ELR (cell line): ENCODE measurements around the gene FBXL20.
A peak's percentile ranks its signal among the peaks of the same experiment; 100 is the strongest.
"Not testable (repeated sequence)": the region's sequence is repeated elsewhere in the genome, so short reads cannot be mapped to it uniquely, and the experiment has no call there.

Experiments used
- DNase-seq: peaks from one replicate; pipeline ENCODE4 v3.0.0-alpha.2; 2015; ENCODE audit warnings: low read depth

The FBXL20 gene

DNA sequence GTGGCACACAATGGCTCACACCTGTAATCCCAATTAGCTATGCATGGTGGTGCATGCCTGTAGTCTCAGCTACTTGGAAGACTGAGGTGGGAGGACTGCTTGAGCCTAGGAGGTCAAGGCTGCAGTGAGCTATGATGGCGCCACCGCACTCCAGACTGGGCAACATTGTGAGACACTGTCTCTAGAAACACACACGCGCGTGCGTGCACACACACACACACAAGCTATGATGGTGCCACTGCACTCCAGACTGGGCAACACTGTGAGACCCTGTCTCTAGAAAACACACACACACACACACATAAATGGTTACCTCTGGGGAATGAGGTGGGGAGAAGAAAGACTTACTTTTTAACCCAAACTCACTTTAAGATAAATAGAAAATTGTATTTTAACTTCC, 16.4 kb downstream of the FBXL20 start:
- no peak for DNase-seq

DNA sequence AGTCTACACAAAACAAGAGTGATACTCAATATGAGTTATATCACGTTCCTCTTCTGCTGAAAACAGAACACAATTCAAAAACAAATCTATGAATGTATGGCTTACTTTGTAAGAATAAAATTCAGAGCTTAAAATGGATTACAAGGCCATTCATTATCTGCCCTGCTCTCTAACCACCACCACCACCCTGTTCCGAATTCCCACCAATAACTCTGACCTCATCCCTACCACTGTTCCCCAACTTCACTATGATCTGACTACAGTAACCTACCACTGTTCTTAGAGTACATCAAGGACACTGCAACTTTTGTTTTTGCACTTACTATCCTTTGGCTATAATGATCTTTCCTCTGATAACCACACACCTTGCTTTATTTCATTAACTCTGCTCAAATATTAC, 21.3 kb downstream of the FBXL20 start:
- no peak for DNase-seq

DNA sequence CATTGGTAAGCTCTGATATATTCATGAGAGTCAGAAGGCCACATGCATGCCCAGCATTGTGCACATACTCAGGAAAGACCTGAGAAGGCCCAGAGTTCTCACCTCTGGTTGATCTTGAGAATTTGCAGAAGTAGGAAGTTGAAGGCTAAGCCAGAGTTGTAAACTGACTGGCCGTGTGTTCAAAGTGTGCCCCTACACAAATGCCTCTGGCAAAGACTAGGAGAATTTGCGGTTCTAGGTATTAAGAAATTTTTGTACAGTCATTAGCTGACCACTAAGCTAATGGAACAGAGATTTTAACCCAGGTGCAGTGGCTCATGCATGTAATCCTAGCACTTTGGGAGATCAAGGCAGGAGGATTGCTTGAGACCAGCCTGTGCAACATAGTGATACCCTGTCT, 25.0 kb downstream of the FBXL20 start:
- DNase-seq: no peak

DNA sequence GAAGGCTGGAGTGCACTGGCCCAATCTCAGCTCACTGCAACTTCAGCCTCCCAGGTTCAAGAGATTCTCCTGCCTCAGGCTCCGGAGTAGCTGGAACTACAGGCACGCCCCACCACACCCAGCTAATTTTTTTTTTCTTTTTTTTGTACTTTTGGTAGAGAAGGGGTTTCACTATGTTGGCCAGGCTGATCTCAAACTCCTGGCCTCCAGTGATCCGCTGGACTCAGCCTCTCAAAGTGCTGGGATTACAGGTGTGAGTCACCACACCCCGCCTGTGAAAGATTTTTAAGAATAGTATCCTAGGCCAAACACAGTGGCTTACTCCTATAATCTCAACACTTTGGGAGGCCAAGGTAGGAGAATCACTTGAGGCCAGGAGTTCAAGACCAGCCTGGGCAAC, 33.6 kb downstream of the FBXL20 start:
- not testable (repeated sequence) for DNase-seq

DNA sequence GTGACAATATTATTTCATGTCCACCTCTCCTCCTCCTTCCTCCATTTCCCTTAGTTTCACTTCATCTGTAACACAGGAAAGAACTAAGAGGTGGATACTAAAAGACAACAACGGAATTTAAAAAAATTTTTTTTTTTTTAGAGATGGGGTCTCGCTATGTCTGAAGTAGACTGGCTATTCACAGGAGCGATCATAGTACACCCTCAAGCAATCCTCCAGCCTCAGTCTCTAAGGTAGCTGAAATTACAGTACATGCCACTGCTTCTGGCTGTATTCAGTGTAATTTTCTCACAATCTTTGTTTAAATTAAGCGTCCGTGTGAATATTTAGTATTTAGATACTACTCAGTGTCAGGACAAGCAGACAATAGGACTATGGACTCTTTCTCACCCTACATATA, 35.6 kb downstream of the FBXL20 start:
- DNase-seq: no peak

DNA sequence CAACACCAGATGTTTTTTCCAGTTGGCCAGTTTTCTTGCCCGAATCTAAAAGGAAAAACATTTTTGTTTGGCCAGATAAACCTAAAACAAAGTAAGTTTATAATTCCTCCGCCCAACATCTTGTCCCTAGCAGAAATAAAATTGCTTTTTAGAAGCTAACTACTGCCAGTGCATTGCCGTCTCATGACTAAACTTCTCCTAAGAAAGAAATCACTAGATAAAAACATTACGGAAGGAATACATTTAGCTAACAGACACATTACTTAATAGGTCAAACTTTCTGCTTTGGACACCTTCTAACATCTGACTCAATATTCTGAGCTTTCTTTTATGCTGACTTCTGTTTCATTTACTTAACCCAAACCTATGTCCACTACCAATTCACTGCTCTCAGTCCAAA, 36.2 kb downstream of the FBXL20 start:
- peak; percentile 24 for DNase-seq

DNA sequence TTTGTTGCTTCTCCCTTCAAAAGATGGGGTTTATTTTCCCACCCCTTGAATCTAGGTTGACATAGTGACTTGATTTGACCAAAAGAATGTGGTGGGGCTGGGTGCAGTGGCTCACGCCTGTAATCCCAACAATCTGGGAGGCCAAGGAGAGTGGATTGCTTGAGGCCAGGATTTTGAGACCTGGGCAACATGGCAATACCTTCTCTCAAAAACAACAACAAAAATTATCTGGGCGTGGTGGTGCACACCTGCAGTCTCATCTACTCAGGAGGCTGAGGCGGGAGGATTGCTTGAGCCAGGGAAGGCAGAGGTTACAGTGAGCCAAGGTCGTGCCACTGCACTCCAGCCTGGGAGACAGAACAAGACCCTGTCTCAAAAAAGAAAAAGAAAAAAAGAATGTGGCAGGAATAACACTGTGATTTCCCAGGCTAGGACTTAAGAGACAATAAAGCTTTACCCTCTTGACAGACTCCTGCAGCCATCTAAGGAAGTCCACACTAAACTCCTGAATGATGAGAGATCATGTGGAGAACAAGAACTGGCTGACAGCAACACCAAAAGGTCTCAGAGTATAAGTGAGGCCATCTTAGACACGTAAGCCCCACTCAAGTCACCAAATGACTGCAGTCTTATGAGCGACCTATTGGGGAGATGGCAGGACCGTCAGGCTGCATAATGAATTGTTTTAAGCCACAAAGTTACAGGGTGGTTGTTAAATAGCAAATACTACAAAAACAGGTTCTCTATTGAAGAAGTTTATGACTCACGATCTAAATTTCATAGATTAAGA, 37.0 kb downstream of the FBXL20 start:
- no peak for DNase-seq

DNA sequence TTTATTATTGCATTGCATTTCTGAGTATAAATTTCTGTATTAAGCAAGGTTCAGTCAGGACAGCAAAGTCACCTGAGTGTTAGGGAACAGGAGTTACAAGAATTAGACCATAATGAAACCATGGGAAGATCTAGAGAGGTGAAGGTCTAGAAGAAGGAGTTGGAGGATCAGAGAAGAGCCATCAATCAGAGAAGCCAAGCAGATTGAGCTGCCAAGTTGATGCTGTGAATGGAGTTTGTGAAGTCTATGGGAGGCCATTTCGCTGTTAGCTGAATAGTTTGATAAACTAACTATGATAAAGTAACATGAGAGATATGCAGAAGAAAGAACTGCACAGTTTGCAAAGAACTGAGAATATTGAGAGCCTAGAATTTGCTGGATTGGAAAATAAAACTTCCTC, 40.4 kb downstream of the FBXL20 start:
- no peak for DNase-seq

DNA sequence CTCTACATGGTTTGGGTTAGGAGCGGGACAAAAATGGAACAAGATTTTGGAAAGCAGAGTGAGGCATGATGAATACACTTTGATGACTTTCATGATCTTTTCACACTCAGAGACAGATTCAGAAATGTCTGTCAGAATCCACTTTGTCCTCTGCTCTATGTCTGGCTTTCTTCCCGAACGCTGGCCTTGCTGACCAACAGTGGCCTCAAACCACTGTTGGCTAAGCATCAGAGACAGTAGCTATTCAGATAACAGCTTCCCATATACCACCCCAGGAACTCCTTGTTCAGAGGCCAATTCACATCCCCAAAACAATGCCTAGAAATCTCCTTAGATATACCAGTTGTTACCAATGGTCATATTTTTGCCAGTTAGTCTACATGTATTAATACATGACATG, 40.9 kb downstream of the FBXL20 start:
- DNase-seq: no peak

DNA sequence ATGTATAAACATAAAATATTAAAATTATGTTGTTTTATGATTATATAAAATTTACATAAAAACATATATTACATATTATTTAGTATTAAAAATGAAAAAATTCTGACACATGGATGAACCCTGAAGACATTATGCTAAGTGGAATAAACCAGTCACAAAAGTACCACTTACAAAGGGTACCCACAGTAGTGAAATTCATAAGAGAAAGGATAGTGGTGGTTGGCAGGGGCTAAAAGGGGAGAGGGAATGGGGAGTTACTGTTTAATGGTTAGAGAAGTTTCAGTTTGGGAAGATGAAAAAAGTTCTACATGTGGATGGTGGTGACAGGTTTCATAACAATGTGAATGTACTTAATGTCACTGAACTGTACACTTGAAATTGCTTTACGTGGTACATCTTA, 41.4 kb downstream of the FBXL20 start:
- DNase-seq: no peak

DNA sequence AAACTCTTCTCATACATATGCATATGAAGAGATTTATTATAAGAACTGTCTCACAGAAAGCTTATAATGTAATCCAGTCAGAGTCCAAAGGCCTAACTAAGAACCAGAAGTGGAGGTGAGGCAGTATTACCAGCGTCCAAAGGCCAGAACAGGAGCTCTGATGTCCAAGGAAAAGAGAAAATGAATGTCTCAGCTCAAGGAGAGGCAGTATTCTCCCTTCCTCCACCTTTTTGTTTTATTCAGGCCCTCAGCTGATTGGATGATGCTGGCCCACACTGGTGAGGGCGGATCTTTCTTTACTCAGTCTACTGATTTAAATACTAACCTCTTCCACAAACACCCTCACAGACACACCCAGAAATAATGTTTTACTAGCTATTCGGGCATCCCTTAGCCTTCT, 43.4 kb downstream of the FBXL20 start:
- DNase-seq: no peak

DNA sequence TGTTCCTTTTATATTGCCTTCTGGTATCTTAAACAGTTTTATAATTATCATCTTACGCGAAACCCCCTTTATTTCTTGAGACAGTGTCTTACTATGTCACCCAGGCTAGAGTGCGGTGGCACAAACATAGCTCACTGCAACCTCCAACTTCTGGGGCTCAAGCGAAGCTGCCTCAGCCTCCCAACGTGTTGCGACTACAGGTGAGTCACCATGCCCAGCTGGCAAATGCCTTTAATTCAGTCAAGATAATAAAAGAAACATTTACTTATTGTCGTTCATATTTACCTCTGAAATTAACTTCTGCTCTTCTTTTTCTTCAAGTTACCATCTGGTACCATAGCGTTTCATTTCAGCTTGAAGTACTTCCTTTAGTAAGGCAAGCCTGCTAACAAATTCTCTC, 43.9 kb downstream of the FBXL20 start:
- DNase-seq: no peak

DNA sequence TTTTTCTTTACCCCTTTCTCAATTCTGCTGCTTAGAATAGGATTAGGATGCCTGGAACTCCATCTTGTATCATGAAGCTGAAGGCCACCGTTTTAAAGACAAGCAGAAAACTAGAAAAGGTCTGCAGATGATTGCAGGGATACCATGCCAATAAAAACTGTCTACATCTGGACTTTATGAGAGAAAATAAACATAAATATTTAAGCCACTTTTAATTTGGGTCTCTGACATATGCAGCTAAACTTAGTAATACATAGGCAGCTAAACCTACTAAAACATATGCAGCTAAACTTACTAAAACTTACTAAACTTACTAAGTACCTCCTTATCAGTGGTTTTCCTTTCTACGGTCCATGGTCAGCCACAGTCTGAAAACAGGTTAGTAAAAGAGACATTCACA, 48.4 kb downstream of the FBXL20 start:
- no peak for DNase-seq

DNA sequence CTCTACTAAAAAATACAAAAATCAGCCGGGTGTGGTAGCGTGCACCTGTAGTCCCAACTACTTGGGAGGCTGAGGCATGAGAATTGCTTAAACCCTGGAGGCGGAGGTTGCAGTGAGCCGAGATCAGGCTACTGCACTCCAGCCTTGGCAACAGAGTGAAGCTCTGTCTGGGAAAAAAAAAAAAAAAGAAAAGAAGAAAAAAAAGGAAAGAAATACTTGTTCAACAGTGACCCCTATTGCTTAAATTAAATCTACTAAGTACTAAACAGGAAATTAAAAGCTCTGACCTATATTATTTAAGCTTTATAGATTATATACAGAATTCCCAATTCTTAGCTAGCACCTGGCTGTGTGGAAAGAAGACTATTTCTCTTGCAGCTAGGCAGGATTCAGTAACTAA, 48.9 kb downstream of the FBXL20 start:
- DNase-seq: peak; percentile 24

DNA sequence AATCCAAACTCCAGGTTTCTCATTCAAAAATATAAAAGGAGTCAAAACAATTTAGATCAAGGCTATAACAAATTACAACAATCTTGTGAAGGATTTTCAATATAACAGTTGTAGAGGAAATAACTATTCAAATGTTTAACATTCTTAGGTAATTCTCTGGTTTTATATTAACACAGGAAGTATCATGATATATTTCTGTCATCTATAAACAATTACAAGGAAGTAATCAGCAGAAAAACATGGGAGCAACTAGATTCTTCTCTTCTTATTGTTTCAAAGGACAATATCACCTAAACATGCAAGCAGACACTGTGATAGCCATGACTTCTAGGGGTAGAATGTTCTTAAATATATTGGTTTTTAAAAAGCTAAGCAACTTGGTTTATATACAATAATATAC, 49.9 kb downstream of the FBXL20 start:
- no peak for DNase-seq

DNA sequence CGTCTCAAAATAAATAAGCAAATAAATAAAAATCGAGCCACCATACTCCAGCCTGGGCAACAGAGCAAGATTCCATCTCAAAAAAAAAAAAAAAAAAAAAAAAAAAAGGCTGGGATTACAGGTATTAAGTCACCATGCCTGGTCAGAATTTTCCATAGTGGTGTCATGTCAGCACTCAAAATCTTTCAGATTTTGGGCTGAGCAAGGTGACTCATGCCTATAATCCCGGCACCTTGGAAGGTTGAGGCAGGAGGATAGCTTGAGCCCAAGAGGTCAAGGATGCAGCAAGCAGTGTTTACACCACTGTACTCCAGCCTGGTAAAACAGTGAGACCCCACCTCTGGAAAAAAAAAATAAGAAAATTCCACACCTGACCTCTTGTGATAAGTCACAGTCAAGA, 52.2 kb downstream of the FBXL20 start:
- DNase-seq: no peak

DNA sequence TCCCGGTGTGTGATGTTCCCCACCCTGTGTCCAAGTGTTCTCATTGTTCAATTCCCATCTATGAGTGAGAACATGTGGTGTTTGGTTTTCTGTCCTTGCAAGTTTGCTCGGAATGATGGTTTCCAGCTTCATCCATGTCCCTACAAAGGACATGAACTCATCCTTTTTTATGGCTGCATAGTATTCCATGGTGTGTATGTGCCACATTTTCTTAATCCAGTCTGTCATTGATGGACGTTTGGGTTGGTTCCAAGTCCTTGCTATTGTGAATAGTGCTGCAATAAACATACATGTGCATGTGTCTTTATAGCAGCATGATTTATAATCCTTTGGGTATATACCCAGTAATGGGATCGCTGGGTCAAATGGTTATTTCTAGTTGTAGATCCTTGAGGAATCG, 54.6 kb downstream of the FBXL20 start:
- not testable (repeated sequence) for DNase-seq

DNA sequence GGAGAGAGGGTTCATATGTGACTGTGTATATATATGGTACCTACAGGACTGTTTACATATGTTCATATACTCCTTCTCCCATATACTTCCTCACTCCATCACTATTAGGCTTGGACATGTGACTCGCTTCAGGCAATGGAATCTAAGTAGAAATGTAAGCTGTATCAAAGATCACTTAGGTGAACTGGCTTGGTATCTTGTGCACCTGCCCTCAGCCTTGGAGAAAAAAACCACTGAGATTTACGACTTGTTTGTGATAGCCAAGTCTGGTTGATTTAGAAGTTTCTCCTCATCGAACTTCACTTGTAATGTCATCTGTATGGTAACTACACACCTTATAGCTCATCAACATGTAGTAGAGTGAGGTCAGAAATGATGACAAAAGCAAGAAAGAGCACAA, 59.9 kb downstream of the FBXL20 start:
- DNase-seq: no peak

DNA sequence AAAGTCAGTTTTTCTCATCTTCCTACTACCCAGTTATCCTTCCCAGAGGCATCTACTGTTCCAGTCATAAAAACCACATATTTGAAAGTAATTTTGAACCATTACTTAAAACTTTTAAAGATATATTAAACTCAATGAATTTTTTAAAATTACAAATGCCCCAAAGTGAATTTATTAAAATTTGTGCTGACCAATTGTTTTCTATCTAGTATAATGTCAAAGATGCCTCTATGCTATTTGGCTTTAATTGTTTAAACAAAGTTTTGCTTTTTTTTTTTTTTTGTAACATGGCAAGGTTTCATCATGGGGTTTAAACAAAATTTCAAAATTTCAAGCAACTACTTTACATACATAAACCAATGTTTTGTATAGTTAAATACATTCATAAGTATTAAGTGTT, 60.7 kb downstream of the FBXL20 start:
- DNase-seq: no peak

DNA sequence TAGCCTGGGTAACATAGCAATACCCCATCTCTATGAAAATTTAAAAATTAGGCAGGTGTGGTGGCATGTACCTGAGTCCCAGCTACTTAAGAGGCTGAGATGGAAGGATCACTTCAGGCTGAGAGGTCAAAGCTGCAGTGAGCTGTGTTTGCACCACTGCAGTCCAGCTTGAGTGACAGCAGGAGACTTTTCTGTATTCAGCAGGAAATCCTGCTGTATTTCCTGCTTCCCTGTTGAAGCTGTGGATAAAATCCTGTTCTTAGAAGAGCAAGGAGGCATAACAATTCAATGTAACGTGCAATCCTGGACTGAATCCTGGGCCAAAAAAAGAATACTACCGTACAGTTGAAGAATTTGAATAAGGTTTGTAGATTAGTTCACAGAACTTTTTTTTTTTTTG, 62.2 kb downstream of the FBXL20 start:
- no peak for DNase-seq

DNA sequence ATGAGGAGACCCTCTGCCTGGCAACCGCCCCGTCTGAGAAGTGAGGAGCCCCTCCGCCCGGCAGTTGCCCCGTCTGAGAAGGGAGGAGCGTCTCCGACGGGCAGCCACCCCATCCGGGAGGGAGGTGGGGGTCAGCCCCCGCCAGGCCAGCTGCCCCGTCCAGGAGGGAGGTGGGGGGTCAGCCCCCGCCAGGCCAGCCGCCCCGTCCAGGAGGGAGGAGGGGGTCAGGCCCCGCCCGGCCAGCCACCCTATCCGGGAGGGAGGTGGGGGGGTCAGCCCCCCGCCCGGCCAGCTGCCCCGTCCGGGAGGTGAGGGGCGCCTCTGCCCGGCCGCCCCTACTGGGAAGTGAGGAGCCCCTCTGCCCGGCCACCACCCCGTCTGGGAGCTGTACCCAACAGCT, 63.8 kb downstream of the FBXL20 start:
- DNase-seq: not testable (repeated sequence)

DNA sequence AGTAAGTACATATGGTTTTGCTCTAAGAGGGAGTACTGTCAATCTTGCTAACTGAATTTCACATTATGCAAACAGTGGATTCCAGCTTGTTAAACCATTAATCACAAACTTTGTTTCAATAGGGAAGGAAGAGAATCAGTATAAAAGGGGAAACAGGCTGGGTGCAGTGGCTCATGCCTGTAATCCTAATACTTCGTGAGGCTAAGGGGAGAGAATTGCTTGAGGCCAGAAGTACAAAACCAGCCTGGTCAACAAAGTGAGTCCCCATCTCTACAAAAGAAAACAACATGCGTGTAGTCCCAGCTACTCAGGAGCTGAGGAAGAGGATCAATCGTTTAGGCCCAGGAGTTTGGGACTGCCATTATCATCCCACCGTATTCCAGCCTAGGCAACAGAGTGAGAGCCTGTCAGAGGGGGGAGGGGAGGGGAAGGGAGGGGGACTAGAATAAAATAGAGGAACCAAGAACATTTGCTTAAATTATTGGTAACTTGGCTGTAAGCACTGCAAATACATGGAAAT, 65.7 kb downstream of the FBXL20 start:
- DNase-seq: no peak

DNA sequence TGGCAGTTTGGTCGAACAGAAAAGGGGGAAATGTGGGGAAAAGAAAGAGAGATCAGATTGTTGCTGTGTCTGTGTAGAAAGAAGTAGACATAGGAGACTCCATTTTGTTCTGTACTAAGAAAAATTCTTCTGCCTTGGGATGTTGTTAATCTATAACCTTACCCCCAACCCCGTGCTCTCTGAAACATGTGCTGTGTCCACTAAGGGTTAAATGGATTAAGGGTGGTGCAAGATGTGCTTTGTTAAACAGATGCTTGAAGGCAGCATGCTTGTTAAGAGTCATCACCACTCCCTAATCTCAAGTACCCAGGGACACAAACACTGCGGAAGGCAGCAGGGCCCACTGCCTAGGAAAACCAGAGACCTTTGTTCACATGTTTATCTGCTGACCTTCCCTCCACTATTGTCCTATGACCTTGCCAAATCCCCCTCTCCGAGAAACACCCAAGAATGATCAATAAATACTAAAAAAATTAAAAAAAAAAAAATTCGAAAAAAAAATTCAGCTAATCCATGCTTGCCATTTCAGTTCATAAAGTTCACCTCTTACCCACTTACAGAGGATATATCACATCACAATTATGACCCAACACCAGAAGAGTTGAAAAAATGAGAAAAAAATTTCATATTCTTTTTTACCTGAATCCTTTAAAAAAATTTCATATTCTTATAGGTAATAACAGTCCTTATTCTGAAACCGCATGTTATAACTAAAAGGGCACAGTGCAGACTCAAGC, 67.2 kb downstream of the FBXL20 start:
- DNase-seq: not testable (repeated sequence)

DNA sequence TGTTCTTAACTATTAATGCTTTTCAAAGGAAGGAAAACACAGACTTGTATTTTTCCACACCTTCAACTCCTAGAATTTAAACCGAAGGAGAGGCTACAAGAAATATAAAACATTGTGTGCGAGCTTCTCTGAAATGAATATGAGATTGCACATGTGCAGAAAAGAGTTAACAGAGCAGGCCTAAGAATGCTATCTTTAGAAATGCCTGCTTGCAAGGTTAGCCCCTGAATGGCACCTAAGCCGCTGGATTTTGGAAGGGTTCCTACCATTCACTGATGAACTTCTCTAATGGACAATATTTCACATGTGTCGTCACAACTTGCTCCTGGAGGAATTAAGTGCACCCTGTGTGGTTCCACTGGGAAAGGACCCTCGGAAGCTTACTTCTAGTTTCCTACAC, 69.3 kb downstream of the FBXL20 start:
- DNase-seq: no peak
